ENCODE results near the gene APAF1. TPM values are rescaled to one million over a fixed set of nuclear protein-coding genes. Genes with fewer than 3 reads are reported as not detected.
A peak's percentile ranks its signal among the peaks of the same experiment; 100 is the strongest.

APAF1 gene
- total and polyA plus RNA-seq, 2 of the 13 experiments (the other 11 are each of a cell fraction or from before 2014, with no cell fraction given) = 6.0 to 13.0 TPM

GRCh38 chr12:98644712-98645571 is at the start of gene APAF1, which contains the start of gene IKBIP (continued):
- TF ChIP-seq PAXIP1 (CRISPR knock-in tag; conservative IDR thresholded peaks at IDR 0.05) (peak; percentile 46; the same call in 1 of the 2 replicates), ZNF839 (CRISPR knock-in tag; IDR thresholded peaks at IDR 0.05; ENCODE audit: borderline replicate concordance) (no peak), ARNTL (CRISPR knock-in tag; IDR thresholded peaks at IDR 0.05) (no peak), SAFB2 (CRISPR knock-in tag; IDR thresholded peaks at IDR 0.05; ENCODE audit: borderline replicate concordance, low read depth) (peak; percentile 28; the same call in 1 of the 2 replicates), TCF7 (IDR thresholded peaks at IDR 0.05; ENCODE audit: low read depth) (no peak), ZNF709 (CRISPR knock-in tag; IDR thresholded peaks at IDR 0.05) (peak; percentile 61; the same call in 1 of the 2 replicates), TFDP2 (CRISPR knock-in tag; IDR thresholded peaks at IDR 0.05) (peak; percentile 93), NCOA2 (CRISPR knock-in tag; IDR thresholded peaks at IDR 0.05) (0 out of 2 replicates have a peak, but pooled peaks have one; percentile 18), KLF6 (CRISPR knock-in tag; IDR thresholded peaks at IDR 0.05) (peak; percentile 69; the same call in 1 of the 2 replicates), TAF1 (CRISPR knock-in tag; IDR thresholded peaks at IDR 0.05) (peak; percentile 64), FOXA1 (IDR thresholded peaks at IDR 0.05) (no peak), FOXA1 (CRISPR knock-in tag; IDR thresholded peaks at IDR 0.05) (peak; percentile 79), ZNF782 (CRISPR knock-in tag; IDR thresholded peaks at IDR 0.05; ENCODE audit: borderline replicate concordance) (0 out of 2 replicates have a peak, but pooled peaks have one; percentile 18), SAP130 (CRISPR knock-in tag; IDR thresholded peaks at IDR 0.05; ENCODE audit: low read depth) (peak; percentile 88), IRF9 (CRISPR knock-in tag; IDR thresholded peaks at IDR 0.05; ENCODE audit: borderline replicate concordance) (peak; percentile 11; the same call in 1 of the 2 replicates), ZNF777 (CRISPR knock-in tag; IDR thresholded peaks at IDR 0.05) (peak; percentile 99), NR0B2 (CRISPR knock-in tag; IDR thresholded peaks at IDR 0.05) (0 out of 2 replicates have a peak, but pooled peaks have one; percentile 34), NR1H2 (CRISPR knock-in tag; IDR thresholded peaks at IDR 0.05; ENCODE audit: borderline replicate concordance, low read depth) (0 out of 2 replicates have a peak, but pooled peaks have one; percentile 21), MEIS1 (CRISPR knock-in tag; IDR thresholded peaks at IDR 0.05; ENCODE audit: borderline replicate concordance) (peak; percentile 41; the same call in 1 of the 2 replicates), ZNF614 (CRISPR knock-in tag; IDR thresholded peaks at IDR 0.05; ENCODE audit: borderline replicate concordance) (0 out of 2 replicates have a peak, but pooled peaks have one; percentile 33), ZNF816 (CRISPR knock-in tag; IDR thresholded peaks at IDR 0.05; ENCODE audit: borderline replicate concordance) (no peak)
